ENCODE results near the gene GAS2.

DNA sequence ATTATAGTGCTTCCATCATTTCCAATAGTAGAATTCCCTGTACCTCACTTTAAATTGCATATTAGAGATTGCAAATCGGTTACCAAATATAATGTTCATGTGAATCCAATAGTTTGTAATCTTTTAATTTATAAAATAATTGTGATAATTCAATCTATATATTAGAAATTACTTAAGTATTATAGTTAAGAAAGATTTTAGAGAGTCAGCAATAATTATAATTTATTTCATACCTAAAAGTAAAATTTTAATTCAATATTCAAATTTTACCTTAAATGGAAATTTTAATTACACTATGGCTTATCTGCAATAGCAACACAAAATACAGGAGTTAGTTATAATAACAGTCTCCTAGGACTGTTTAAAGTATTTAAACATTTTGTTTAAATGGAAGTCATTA, 180.3 kb downstream of the GAS2 start:
- TF ChIP-seq, protein P1, sequence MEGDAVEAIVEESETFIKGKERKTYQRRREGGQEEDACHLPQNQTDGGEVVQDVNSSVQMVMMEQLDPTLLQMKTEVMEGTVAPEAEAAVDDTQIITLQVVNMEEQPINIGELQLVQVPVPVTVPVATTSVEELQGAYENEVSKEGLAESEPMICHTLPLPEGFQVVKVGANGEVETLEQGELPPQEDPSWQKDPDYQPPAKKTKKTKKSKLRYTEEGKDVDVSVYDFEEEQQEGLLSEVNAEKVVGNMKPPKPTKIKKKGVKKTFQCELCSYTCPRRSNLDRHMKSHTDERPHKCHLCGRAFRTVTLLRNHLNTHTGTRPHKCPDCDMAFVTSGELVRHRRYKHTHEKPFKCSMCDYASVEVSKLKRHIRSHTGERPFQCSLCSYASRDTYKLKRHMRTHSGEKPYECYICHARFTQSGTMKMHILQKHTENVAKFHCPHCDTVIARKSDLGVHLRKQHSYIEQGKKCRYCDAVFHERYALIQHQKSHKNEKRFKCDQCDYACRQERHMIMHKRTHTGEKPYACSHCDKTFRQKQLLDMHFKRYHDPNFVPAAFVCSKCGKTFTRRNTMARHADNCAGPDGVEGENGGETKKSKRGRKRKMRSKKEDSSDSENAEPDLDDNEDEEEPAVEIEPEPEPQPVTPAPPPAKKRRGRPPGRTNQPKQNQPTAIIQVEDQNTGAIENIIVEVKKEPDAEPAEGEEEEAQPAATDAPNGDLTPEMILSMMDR (IDR thresholded peaks at IDR 0.05; ENCODE audit: extremely low read depth in 1 of 2, insufficient read depth in 1 of 2, low read depth in 1 of 2, low read length in 2 of 2), result no peak
- TF ChIP-seq POLR2A (IDR thresholded peaks at IDR 0.05; ENCODE audit: low read depth, low read length) (no peak), EZH2 (IDR thresholded peaks at IDR 0.05; ENCODE audit: borderline replicate concordance, low read depth, low read length, severe bottlenecking) (no peak), JUN (IDR thresholded peaks at IDR 0.05; ENCODE audit: borderline replicate concordance, insufficient read depth, insufficient read length, low read depth) (no peak)
